ENCODE data around the gene CAP2.

The CAP2 gene

GRCh38 chr6:17392978-17393891 lies at the start of gene CAP2:
Gene CAP2 (plus strand): TSS chr6:17393595. CDS start chr6:17421556, 27,961 bp downstream.
- peak in 57 of 58 donors; percentile 13 to 90 (median 63) for DNase-seq

GRCh38 chr6:17347012-17347411 lies 46.4 kb upstream of the CAP2 start:
- no peak for DNase-seq

- no peak for DNase-seq
These were observed 44.0 kb upstream of the CAP2 start for GRCh38 chr6:17349427-17349826.

GRCh38 chr6:17352302-17352701 lies 41.1 kb upstream of the CAP2 start:
- no peak for DNase-seq

GRCh38 chr6:17353440-17354175 lies 39.8 kb upstream of the CAP2 start:
- DNase-seq, result peak in 1 of 58 donors; percentile 23

GRCh38 chr6:17354700-17355403 lies 38.5 kb upstream of the CAP2 start:
- no peak for DNase-seq

- DNase-seq, result no peak
These were observed 38.0 kb upstream of the CAP2 start for GRCh38 chr6:17355404-17355774.

- no peak for DNase-seq
These were observed 34.9 kb upstream of the CAP2 start for GRCh38 chr6:17358515-17358914.

- DNase-seq, result no peak
These were observed 32.8 kb upstream of the CAP2 start for GRCh38 chr6:17360564-17360963.

GRCh38 chr6:17361013-17361412 lies 32.4 kb upstream of the CAP2 start:
- no peak for DNase-seq

- DNase-seq, result no peak
These were observed 27.4 kb upstream of the CAP2 start for GRCh38 chr6:17365961-17366360.

GRCh38 chr6:17367868-17368267 lies 25.5 kb upstream of the CAP2 start:
- no peak for DNase-seq

- peak in 35 of 58 donors; percentile 0 to 72 (median 27) for DNase-seq
These were observed 11.8 kb upstream of the CAP2 start for GRCh38 chr6:17381424-17382147.

- peak in 3 of 58 donors; percentile 1 to 8 (median 6) for DNase-seq
These were observed 7.7 kb upstream of the CAP2 start for GRCh38 chr6:17385660-17386059.

GRCh38 chr6:17388365-17388764 lies 5.0 kb upstream of the CAP2 start:
- no peak for DNase-seq

- no peak for DNase-seq
These were observed 4.0 kb upstream of the CAP2 start for GRCh38 chr6:17389274-17389847.

GRCh38 chr6:17390276-17390675 lies 3.1 kb upstream of the CAP2 start:
- no peak for DNase-seq

GRCh38 chr6:17391976-17392375 lies 1.4 kb upstream of the CAP2 start:
- no peak for DNase-seq

- peak in 27 of 58 donors; percentile 3 to 73 (median 24) for DNase-seq
These were observed 667 bp downstream of the CAP2 start for GRCh38 chr6:17393892-17394631.

GRCh38 chr6:17395112-17395511 lies 1.7 kb downstream of the CAP2 start:
- DNase-seq, result no peak
